GM12878 (cell line): ENCODE results near the gene URAD. TPM values are rescaled to one million over a fixed set of nuclear protein-coding genes. Genes with fewer than 3 reads are reported as not detected.

Source experiments
- EED ChIP-seq: sonication (generic); IDR thresholded peaks from 2 replicates; pipeline ENCODE4 v1.6.1; 2016; ENCODE audit warnings: antibody characterized with exemption, low read depth
- FOS ChIP-seq: IDR thresholded peaks from 3 replicates; pipeline ENCODE4 v1.6.1; 2011; ENCODE audit warnings: borderline replicate concordance; ENCODE audit not compliant: insufficient read length; ENCODE audit errors: extremely low read depth
- PAX5 ChIP-seq: IDR thresholded peaks from 2 replicates; pipeline ENCODE4 v1.6.1; 2011; ENCODE audit warnings: low read depth, low read length, borderline replicate concordance
- RUNX3 ChIP-seq: IDR thresholded peaks from 2 replicates; pipeline ENCODE4 v1.6.1; 2012; ENCODE audit warnings: low read length, inconsistent platforms
- SP1 ChIP-seq: IDR thresholded peaks from one replicate; pipeline ENCODE4 v1.6.1; 2011; ENCODE audit warnings: low read depth, low read length
- SREBF1 ChIP-seq: IDR thresholded peaks from 2 replicates; pipeline ENCODE4 v1.6.1; 2012; ENCODE audit warnings: mild to moderate bottlenecking, low read length
- ZNF274 ChIP-seq: IDR thresholded peaks from one replicate; pipeline ENCODE4 v1.8.0; 2011; ENCODE audit not compliant: insufficient read length, insufficient read depth
- polyA plus RNA-seq, 11 experiments: library from polyadenylated mRNA; depleted of rRNA in 4 of 11; unstranded in 6 of 11; stranded (reverse) in 5 of 11; fragments of >200 nt; fragmentation: Nextera tagmentation in 4 of 11; fragmentation: Illumina TruSeq in 1 of 11; extraction: Ambion mirVana in 4 of 11; extraction: Trizol in 1 of 11; gene quantifications; 1 replicate in 1 of 11; 2 replicates in 10 of 11; pipeline versions ENCODE4 v1.2.1 to v1.2.3, GENCODE V29; 2011 to 2016; ENCODE audit warnings: inconsistent platforms in 2 of 11, missing spikeins in 2 of 11, low read depth in 1 of 11
- total RNA-seq, 4 experiments: library from RNA; depleted of rRNA in 3 of 4; stranded (reverse); fragments of >200 nt in 3 of 4; fragmentation: Illumina TruSeq in 1 of 4; extraction: Trizol in 1 of 4; gene quantifications; 2 replicates each; pipeline versions ENCODE4 v1.2.1 to v1.2.3, GENCODE V29; 2013 to 2021
- TF ChIP-seq, protein P1 (sequence below): fragments of 450-650 bp; formaldehyde crosslinking; IDR thresholded peaks from 2 replicates; pipeline ENCODE4 v1.4.0; 2020; ENCODE audit warnings: mild to moderate bottlenecking, moderate library complexity
- TF ChIP-seq, protein P2 (sequence below): fragments of 450-650 bp; IDR thresholded peaks from 2 replicates; pipeline ENCODE4 v1.6.1; 2016; ENCODE audit warnings: mild to moderate bottlenecking
- TF ChIP-seq, protein P3 (sequence below): fragments of 450-650 bp; IDR thresholded peaks from 2 replicates; pipeline ENCODE4 v1.6.1; 2016; ENCODE audit warnings: mild to moderate bottlenecking, moderate library complexity, borderline replicate concordance

Gene URAD
- total and polyA plus RNA-seq, 10 of the 15 experiments (the other 5 are each of a cell fraction or from before 2014, with no cell fraction given): not detected

DNA sequence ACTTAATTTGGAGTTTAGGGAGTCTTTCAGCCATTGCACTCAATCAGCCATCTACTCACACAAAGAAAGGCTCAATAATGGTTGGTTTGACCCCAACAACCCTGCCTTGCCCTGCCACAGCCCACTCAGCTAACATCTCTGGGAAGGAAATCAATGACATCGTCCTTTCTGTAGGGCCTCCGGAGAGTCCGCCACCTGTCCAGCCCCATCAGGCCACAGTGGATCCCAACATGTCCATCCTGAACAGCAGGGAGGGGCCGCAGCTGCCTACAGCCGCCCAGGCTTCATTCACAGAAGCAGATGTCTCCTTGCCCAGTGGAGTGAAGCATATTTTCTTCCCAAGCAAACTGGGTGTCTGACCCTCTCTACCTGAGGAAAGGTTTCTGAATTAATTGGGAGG is 15.2 kb downstream of the URAD start (continued):
- TF ChIP-seq, protein P1, sequence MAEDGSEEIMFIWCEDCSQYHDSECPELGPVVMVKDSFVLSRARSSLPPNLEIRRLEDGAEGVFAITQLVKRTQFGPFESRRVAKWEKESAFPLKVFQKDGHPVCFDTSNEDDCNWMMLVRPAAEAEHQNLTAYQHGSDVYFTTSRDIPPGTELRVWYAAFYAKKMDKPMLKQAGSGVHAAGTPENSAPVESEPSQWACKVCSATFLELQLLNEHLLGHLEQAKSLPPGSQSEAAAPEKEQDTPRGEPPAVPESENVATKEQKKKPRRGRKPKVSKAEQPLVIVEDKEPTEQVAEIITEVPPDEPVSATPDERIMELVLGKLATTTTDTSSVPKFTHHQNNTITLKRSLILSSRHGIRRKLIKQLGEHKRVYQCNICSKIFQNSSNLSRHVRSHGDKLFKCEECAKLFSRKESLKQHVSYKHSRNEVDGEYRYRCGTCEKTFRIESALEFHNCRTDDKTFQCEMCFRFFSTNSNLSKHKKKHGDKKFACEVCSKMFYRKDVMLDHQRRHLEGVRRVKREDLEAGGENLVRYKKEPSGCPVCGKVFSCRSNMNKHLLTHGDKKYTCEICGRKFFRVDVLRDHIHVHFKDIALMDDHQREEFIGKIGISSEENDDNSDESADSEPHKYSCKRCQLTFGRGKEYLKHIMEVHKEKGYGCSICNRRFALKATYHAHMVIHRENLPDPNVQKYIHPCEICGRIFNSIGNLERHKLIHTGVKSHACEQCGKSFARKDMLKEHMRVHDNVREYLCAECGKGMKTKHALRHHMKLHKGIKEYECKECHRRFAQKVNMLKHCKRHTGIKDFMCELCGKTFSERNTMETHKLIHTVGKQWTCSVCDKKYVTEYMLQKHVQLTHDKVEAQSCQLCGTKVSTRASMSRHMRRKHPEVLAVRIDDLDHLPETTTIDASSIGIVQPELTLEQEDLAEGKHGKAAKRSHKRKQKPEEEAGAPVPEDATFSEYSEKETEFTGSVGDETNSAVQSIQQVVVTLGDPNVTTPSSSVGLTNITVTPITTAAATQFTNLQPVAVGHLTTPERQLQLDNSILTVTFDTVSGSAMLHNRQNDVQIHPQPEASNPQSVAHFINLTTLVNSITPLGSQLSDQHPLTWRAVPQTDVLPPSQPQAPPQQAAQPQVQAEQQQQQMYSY: no peak
- TF ChIP-seq, protein P2, sequence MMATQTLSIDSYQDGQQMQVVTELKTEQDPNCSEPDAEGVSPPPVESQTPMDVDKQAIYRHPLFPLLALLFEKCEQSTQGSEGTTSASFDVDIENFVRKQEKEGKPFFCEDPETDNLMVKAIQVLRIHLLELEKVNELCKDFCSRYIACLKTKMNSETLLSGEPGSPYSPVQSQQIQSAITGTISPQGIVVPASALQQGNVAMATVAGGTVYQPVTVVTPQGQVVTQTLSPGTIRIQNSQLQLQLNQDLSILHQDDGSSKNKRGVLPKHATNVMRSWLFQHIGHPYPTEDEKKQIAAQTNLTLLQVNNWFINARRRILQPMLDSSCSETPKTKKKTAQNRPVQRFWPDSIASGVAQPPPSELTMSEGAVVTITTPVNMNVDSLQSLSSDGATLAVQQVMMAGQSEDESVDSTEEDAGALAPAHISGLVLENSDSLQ: no peak
- TF ChIP-seq SP1 (no peak), SREBF1 (no peak), RUNX3 (no peak), FOS (no peak), ZNF274 (no peak), EED (no peak), PAX5 (no peak)
- TF ChIP-seq, protein P3, sequence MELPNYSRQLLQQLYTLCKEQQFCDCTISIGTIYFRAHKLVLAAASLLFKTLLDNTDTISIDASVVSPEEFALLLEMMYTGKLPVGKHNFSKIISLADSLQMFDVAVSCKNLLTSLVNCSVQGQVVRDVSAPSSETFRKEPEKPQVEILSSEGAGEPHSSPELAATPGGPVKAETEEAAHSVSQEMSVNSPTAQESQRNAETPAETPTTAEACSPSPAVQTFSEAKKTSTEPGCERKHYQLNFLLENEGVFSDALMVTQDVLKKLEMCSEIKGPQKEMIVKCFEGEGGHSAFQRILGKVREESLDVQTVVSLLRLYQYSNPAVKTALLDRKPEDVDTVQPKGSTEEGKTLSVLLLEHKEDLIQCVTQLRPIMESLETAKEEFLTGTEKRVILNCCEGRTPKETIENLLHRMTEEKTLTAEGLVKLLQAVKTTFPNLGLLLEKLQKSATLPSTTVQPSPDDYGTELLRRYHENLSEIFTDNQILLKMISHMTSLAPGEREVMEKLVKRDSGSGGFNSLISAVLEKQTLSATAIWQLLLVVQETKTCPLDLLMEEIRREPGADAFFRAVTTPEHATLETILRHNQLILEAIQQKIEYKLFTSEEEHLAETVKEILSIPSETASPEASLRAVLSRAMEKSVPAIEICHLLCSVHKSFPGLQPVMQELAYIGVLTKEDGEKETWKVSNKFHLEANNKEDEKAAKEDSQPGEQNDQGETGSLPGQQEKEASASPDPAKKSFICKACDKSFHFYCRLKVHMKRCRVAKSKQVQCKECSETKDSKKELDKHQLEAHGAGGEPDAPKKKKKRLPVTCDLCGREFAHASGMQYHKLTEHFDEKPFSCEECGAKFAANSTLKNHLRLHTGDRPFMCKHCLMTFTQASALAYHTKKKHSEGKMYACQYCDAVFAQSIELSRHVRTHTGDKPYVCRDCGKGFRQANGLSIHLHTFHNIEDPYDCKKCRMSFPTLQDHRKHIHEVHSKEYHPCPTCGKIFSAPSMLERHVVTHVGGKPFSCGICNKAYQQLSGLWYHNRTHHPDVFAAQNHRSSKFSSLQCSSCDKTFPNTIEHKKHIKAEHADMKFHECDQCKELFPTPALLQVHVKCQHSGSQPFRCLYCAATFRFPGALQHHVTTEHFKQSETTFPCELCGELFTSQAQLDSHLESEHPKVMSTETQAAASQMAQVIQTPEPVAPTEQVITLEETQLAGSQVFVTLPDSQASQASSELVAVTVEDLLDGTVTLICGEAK: no peak
